HEK293T (cell line): ENCODE data around the gene TREM2.

ENCODE experiments used
- CTCF ChIA-PET: fragments of 350-600 bp; formaldehyde crosslinking; extraction: SDS; loops from one replicate; lab custom pipeline; 2021; ENCODE audit warnings: antibody characterized with exemption, inconsistent platforms; lab: Yijun Ruan, JAX
- POLR2A ChIA-PET: fragments of 350-600 bp; formaldehyde crosslinking; extraction: SDS; loops from one replicate; lab custom pipeline; 2020; ENCODE audit warnings: antibody characterized with exemption, inconsistent platforms; lab: Yijun Ruan, JAX
- DNase-seq: peaks from one replicate; pipeline ENCODE4 v3.0.0; 2012; ENCODE audit warnings: mixed read lengths; ENCODE audit errors: extremely low spot score
- ARNT ChIP-seq: fragments of 450-650 bp; IDR thresholded peaks from 2 replicates; pipeline ENCODE4 v1.6.1; 2017; ENCODE audit warnings: mild to moderate bottlenecking
- BHLHE40 ChIP-seq: fragments of 450-650 bp; IDR thresholded peaks from 2 replicates; pipeline ENCODE4 v1.6.1; 2016; ENCODE audit warnings: mild to moderate bottlenecking, moderate library complexity, borderline replicate concordance
- CTBP1 ChIP-seq: fragments of 450-650 bp; IDR thresholded peaks from 2 replicates; pipeline ENCODE4 v1.6.1; 2016; ENCODE audit warnings: borderline replicate concordance
- ELF4 ChIP-seq: fragments of 450-650 bp; IDR thresholded peaks from 2 replicates; pipeline ENCODE4 v1.6.1; 2017; ENCODE audit warnings: antibody characterized with exemption
- FOXA1 ChIP-seq: fragments of 450-650 bp; IDR thresholded peaks from 2 replicates; pipeline ENCODE4 v1.6.1; 2016; ENCODE audit warnings: mild to moderate bottlenecking
- FOXK2 ChIP-seq: fragments of 450-650 bp; IDR thresholded peaks from 2 replicates; pipeline ENCODE4 v1.6.1; 2016; ENCODE audit warnings: mild to moderate bottlenecking
- FOXM1 ChIP-seq: fragments of 450-650 bp; IDR thresholded peaks from 2 replicates; pipeline ENCODE4 v1.6.1; 2017; ENCODE audit warnings: mild to moderate bottlenecking, borderline replicate concordance
- HDGF ChIP-seq: fragments of 450-650 bp; IDR thresholded peaks from 2 replicates; pipeline ENCODE4 v1.6.1; 2017; ENCODE audit warnings: antibody characterized with exemption, borderline replicate concordance
- L3MBTL2 ChIP-seq: fragments of 450-650 bp; conservative IDR thresholded peaks from 2 replicates; pipeline ENCODE4 v1.6.1; 2016; ENCODE audit warnings: mild to moderate bottlenecking
- LEF1 ChIP-seq: fragments of 450-650 bp; IDR thresholded peaks from 2 replicates; pipeline ENCODE4 v1.6.1; 2017; ENCODE audit warnings: mild to moderate bottlenecking, borderline replicate concordance
- NFRKB ChIP-seq: fragments of 450-650 bp; IDR thresholded peaks from 2 replicates; pipeline ENCODE4 v1.6.1; 2016; ENCODE audit warnings: mild to moderate bottlenecking, moderate library complexity
- PKNOX1 ChIP-seq: fragments of 450-650 bp; IDR thresholded peaks from 2 replicates; pipeline ENCODE4 v1.6.1; 2016
- SP1 ChIP-seq: fragments of 450-650 bp; IDR thresholded peaks from 2 replicates; pipeline ENCODE4 v1.6.1; 2017
- SUZ12 ChIP-seq: fragments of 450-650 bp; IDR thresholded peaks from 2 replicates; pipeline ENCODE4 v1.6.1; 2016; ENCODE audit warnings: mild to moderate bottlenecking
- TARDBP ChIP-seq: fragments of 450-650 bp; IDR thresholded peaks from 2 replicates; pipeline ENCODE4 v1.6.1; 2016
- ZNF384 ChIP-seq: fragments of 450-650 bp; IDR thresholded peaks from 2 replicates; pipeline ENCODE4 v1.6.1; 2016

The TREM2 gene

GRCh38 chr6:41162687-41163418 lies at the start of gene TREM2:
TREM2 (minus strand) TSS chr6:41163116; CDS start chr6:41163082, 34 bp downstream.
- no peak for DNase-seq
- ChIA-PET CTCF (no interaction called here), POLR2A (no interaction called here)
- TF ChIP-seq NFRKB (no peak), TARDBP (no peak), FOXM1 (no peak)

GRCh38 chr6:41209547-41210320 lies 46.8 kb upstream of the TREM2 start:
- ChIA-PET POLR2A (no interaction called here), CTCF (interaction anchor here (0.5 kb wide), 1 partner anchor 97 kb away, joined by 7 read pairs; no protein-coding TSS in a partner anchor)
- no peak for TF ChIP-seq FOXA1
- TF ChIP-seq ZNF384: no peak
- TF ChIP-seq TARDBP: no peak
- TF ChIP-seq FOXM1: no peak
- TF ChIP-seq FOXK2: no peak
- TF ChIP-seq HDGF: no peak
- TF ChIP-seq ELF4: no peak
- TF ChIP-seq LEF1: no peak
- TF ChIP-seq BHLHE40: no peak
- TF ChIP-seq ARNT: no peak
- TF ChIP-seq PKNOX1: no peak
- no peak for TF ChIP-seq CTBP1
- no peak for TF ChIP-seq NFRKB
- no peak for TF ChIP-seq SUZ12
- TF ChIP-seq L3MBTL2: no peak
- no peak for TF ChIP-seq SP1
- no peak for DNase-seq

GRCh38 chr6:41208439-41209106 lies 45.7 kb upstream of the TREM2 start:
- POLR2A ChIA-PET: no interaction called here
- TF ChIP-seq L3MBTL2 (no peak), SP1 (no peak), ARNT (no peak), SUZ12 (no peak), LEF1 (no peak), PKNOX1 (no peak), BHLHE40 (no peak), CTBP1 (no peak), TARDBP (no peak), FOXK2 (no peak), HDGF (no peak), ELF4 (no peak), NFRKB (no peak), ZNF384 (no peak), FOXM1 (no peak), FOXA1 (no peak)
- no peak for DNase-seq
- CTCF ChIA-PET: no interaction called here

- POLR2A ChIA-PET: no interaction called here
- CTCF ChIA-PET: interaction anchor here (0.7 kb wide), 1 partner anchor 130 kb away, joined by 3 read pairs; no protein-coding TSS in a partner anchor
- DNase-seq: no peak
- TF ChIP-seq FOXM1 (no peak), ELF4 (no peak), NFRKB (no peak), PKNOX1 (no peak), LEF1 (no peak), L3MBTL2 (no peak), FOXK2 (no peak), SUZ12 (no peak), ARNT (no peak), HDGF (no peak), FOXA1 (no peak), CTBP1 (no peak), TARDBP (no peak)
These were observed 41.2 kb upstream of the TREM2 start for GRCh38 chr6:41204156-41204555.

- POLR2A ChIA-PET: interaction anchor here (1.0 kb wide), 1 partner anchor 10 kb away, joined by 3 read pairs; no protein-coding TSS in a partner anchor
- no peak for TF ChIP-seq L3MBTL2
- TF ChIP-seq SP1: no peak
- TF ChIP-seq PKNOX1: no peak
- no peak for TF ChIP-seq TARDBP
- no peak for TF ChIP-seq LEF1
- no peak for TF ChIP-seq BHLHE40
- no peak for TF ChIP-seq NFRKB
- TF ChIP-seq FOXM1: no peak
- no peak for TF ChIP-seq ARNT
- no peak for TF ChIP-seq CTBP1
- no peak for TF ChIP-seq ELF4
- TF ChIP-seq FOXK2: no peak
- no peak for TF ChIP-seq HDGF
- CTCF ChIA-PET: interaction anchor here (1.1 kb wide), 1 partner anchor 19 kb away, joined by 3 read pairs; no protein-coding TSS in a partner anchor
- DNase-seq: no peak
These were observed 38.9 kb upstream of the TREM2 start for GRCh38 chr6:41201764-41202173.
